Measurements from ENCODE around the gene METTL16. TPM values are rescaled to one million over a fixed set of nuclear protein-coding genes. Genes with fewer than 3 reads are reported as not detected.

METTL16 gene
- total and polyA plus RNA-seq, 2 donors (not counting 1 experiment from before 2014, with no cell fraction given), result 19.2 to 56.5 TPM

- H3K4me3 Mint-ChIP-seq, result no peak overlapping the region
- Histone ChIP-seq H3K27ac (ENCODE audit: low read length in 2 of 2) (no peak overlapping the region), H3K79me2 (ENCODE audit: control insufficient read depth, insufficient read depth, low read length) (peaks cover 24% of the 10 kb centered on the region), H3K4me2 (replicated peaks; ENCODE audit: low read depth, low read length, poor library complexity, severe bottlenecking) (no peak overlapping the region), H3K9me3 (ENCODE audit: control extremely low read depth in 1 of 3, control insufficient read depth in 2 of 3, insufficient read depth in 1 of 3, low read length in 2 of 3) (no peaks in the 10 kb centered on the region), H4K20me1 (ENCODE audit: control insufficient read depth, insufficient read depth, low read length, poor library complexity, severe bottlenecking) (peaks cover 14% of the 10 kb centered on the region), H2AFZ (ENCODE audit: insufficient read depth, low read depth, low read length, poor library complexity, severe bottlenecking) (no peak overlapping the region), H3K4me3 (ENCODE audit: control extremely low read depth in 1 of 5, extremely low read depth in 1 of 5, insufficient read depth in 1 of 5, low read depth in 2 of 5, low read length in 4 of 5) (no peak overlapping the region), H3K9ac (ENCODE audit: low read length) (no peak overlapping the region), H3K36me3 (replicated peaks in 1 of 2; ENCODE audit: control extremely low read depth in 1 of 2, control insufficient read depth in 1 of 2, extremely low read depth in 1 of 2, insufficient read depth in 2 of 2, low read length in 1 of 2) (peaks cover 0 to 18% of the 10 kb centered on the region in 2 experiments), H3K4me1 (ENCODE audit: control insufficient read depth in 2 of 2, insufficient read depth in 2 of 2, low read length in 2 of 2) (peaks cover 0 to 4% of the 10 kb centered on the region in 2 donors), H3K27me3 (replicated peaks in 1 of 4; ENCODE audit: control extremely low read depth in 1 of 4, control insufficient read depth in 3 of 4, insufficient read depth in 4 of 4, low read length in 3 of 4) (no peaks in the 10 kb centered on the region)
- H3K27ac Mint-ChIP-seq, result no peak overlapping the region
- no peaks in the 10 kb centered on the region for H3K9me3 Mint-ChIP-seq (ENCODE audit: insufficient read depth)
- no peaks in the 10 kb centered on the region for H3K27me3 Mint-ChIP-seq
- intact Hi-C loops (cut with micrococcal nuclease), result no loop called here
- no peaks in the 10 kb centered on the region for H3K4me1 Mint-ChIP-seq
- POLR2A ChIA-PET, result no interaction called here
- WGBS (ENCODE audit: insufficient coverage), result 94% methylated on average over 25 of the region's 25 CpGs
- CTCF ChIA-PET, result interaction anchor here (0.7 to 14.1 kb wide), 4 partner anchors 25 to 488 kb away, joined by 3 to 650 read pairs (median 37); no protein-coding TSS in a partner anchor
- DNase-seq (no peak), ATAC-seq (ENCODE audit: low read depth) (no peak)
- no peak for TF ChIP-seq EZH2 (IDR thresholded peaks at IDR 0.05; ENCODE audit: borderline replicate concordance, insufficient read depth, low read depth, low read length, poor library complexity, severe bottlenecking)
- no peak for TF ChIP-seq CTCF (IDR thresholded peaks at IDR 0.05)
These were observed 132.0 kb downstream of the METTL16 start for GRCh38 chr17:2379489-2380225.

- H3K27ac ChIP-seq (ENCODE audit: low read length in 2 of 2), result no peak overlapping the region
- H3K4me1 Mint-ChIP-seq, result no peaks in the 10 kb centered on the region
- no peak overlapping the region for H3K4me2 ChIP-seq (replicated peaks; ENCODE audit: low read depth, low read length, poor library complexity, severe bottlenecking)
- H3K4me3 Mint-ChIP-seq, result no peak overlapping the region
- ChIA-PET POLR2A (no interaction called here), CTCF (interaction anchor here (0.7 to 14.1 kb wide), 3 partner anchors 25 to 488 kb away, joined by 3 to 650 read pairs (median 3); no protein-coding TSS in a partner anchor)
- no peaks in the 10 kb centered on the region for H3K27me3 ChIP-seq (replicated peaks in 1 of 4; ENCODE audit: control extremely low read depth in 1 of 4, control insufficient read depth in 3 of 4, insufficient read depth in 4 of 4, low read length in 3 of 4)
- H3K27ac Mint-ChIP-seq, result no peak overlapping the region
- 97% methylated on average over 10 of the region's 11 CpGs for WGBS (ENCODE audit: insufficient coverage)
- H3K79me2 ChIP-seq (ENCODE audit: control insufficient read depth, insufficient read depth, low read length), result peaks cover 16% of the 10 kb centered on the region
- H3K4me1 ChIP-seq (ENCODE audit: control insufficient read depth in 2 of 2, insufficient read depth in 2 of 2, low read length in 2 of 2), result peaks cover 0 to 4% of the 10 kb centered on the region in 2 donors
- no peaks in the 10 kb centered on the region for H3K27me3 Mint-ChIP-seq
- H3K9me3 Mint-ChIP-seq (ENCODE audit: insufficient read depth), result no peaks in the 10 kb centered on the region
- H3K9me3 ChIP-seq (ENCODE audit: control extremely low read depth in 1 of 3, control insufficient read depth in 2 of 3, insufficient read depth in 1 of 3, low read length in 2 of 3), result no peaks in the 10 kb centered on the region
- no peak overlapping the region for H3K4me3 ChIP-seq (ENCODE audit: control extremely low read depth in 1 of 5, extremely low read depth in 1 of 5, insufficient read depth in 1 of 5, low read depth in 2 of 5, low read length in 4 of 5)
- no peak overlapping the region for H2AFZ ChIP-seq (ENCODE audit: insufficient read depth, low read depth, low read length, poor library complexity, severe bottlenecking)
- intact Hi-C loops (cut with micrococcal nuclease), result no loop called here
- no peak overlapping the region for H3K9ac ChIP-seq (ENCODE audit: low read length)
- H3K36me3 ChIP-seq (replicated peaks in 1 of 2; ENCODE audit: control extremely low read depth in 1 of 2, control insufficient read depth in 1 of 2, extremely low read depth in 1 of 2, insufficient read depth in 2 of 2, low read length in 1 of 2), result peaks cover 0 to 18% of the 10 kb centered on the region in 2 experiments
- ATAC-seq (ENCODE audit: low read depth), result no peak
- peaks cover 14% of the 10 kb centered on the region for H4K20me1 ChIP-seq (ENCODE audit: control insufficient read depth, insufficient read depth, low read length, poor library complexity, severe bottlenecking)
- TF ChIP-seq CTCF (IDR thresholded peaks at IDR 0.05) (no peak), EZH2 (IDR thresholded peaks at IDR 0.05; ENCODE audit: borderline replicate concordance, insufficient read depth, low read depth, low read length, poor library complexity, severe bottlenecking) (no peak)
- DNase-seq, result no peak
These were observed 132.8 kb downstream of the METTL16 start for GRCh38 chr17:2378905-2379304.

Measured in B cell (primary cell).